NCI-H2171 (cell line): Measurements from ENCODE around the gene GREM2.

ENCODE experiments used
- DNase-seq: peaks from one replicate; lab custom pipeline; 2025; lab: John Stamatoyannopoulos, UW

GREM2 gene

GRCh38 chr1:240611619-240612480 lies at the start of gene GREM2:
TSS of gene GREM2 (minus strand) at chr1:240612155. CDS start at chr1:240493475, 118,680 bp downstream.
- no peak for DNase-seq

- no peak for DNase-seq
Observed at GRCh38 chr1:240658312-240658960, 46.5 kb upstream of the GREM2 start.

- no peak for DNase-seq
Observed at GRCh38 chr1:240656531-240656930, 44.6 kb upstream of the GREM2 start.

- no peak for DNase-seq
Observed at GRCh38 chr1:240652961-240653409, 41.0 kb upstream of the GREM2 start.

- no peak for DNase-seq
Observed at GRCh38 chr1:240652549-240652948, 40.6 kb upstream of the GREM2 start.

- DNase-seq: no peak
Observed at GRCh38 chr1:240650877-240651276, 38.9 kb upstream of the GREM2 start.

- DNase-seq: no peak
Observed at GRCh38 chr1:240649733-240650721, 38.1 kb upstream of the GREM2 start.

- no peak for DNase-seq
Observed at GRCh38 chr1:240646571-240647240, 34.8 kb upstream of the GREM2 start.

GRCh38 chr1:240644732-240645131 lies 32.8 kb upstream of the GREM2 start:
- no peak for DNase-seq

- DNase-seq: no peak
Observed at GRCh38 chr1:240635466-240636256, 23.7 kb upstream of the GREM2 start.

GRCh38 chr1:240630409-240630808 lies 18.5 kb upstream of the GREM2 start:
- no peak for DNase-seq

GRCh38 chr1:240621249-240621648 lies 9.3 kb upstream of the GREM2 start:
- DNase-seq: no peak

GRCh38 chr1:240619906-240620621 lies 8.1 kb upstream of the GREM2 start:
- DNase-seq: no peak

- no peak for DNase-seq
Observed at GRCh38 chr1:240619357-240619756, 7.4 kb upstream of the GREM2 start.

- DNase-seq: no peak
Observed at GRCh38 chr1:240618946-240619345, 7.0 kb upstream of the GREM2 start.

GRCh38 chr1:240616018-240616417 lies 4.1 kb upstream of the GREM2 start:
- DNase-seq: no peak

GRCh38 chr1:240613356-240614142 lies 1.6 kb upstream of the GREM2 start:
- no peak for DNase-seq

- DNase-seq: no peak
Observed at GRCh38 chr1:240612811-240613210, 856 bp upstream of the GREM2 start.

GRCh38 chr1:240611228-240611618 lies 732 bp downstream of the GREM2 start:
- no peak for DNase-seq
